Adrenal gland (tissue), 12 donors: ENCODE measurements around the gene ANKS1B. TPM values are rescaled to one million over a fixed set of nuclear protein-coding genes. Genes with fewer than 3 reads are reported as not detected.

Experiments used
- DNase-seq, 7 donors: peaks; one replicate each; pipeline ENCODE4 v3.0.0-alpha.2; 2019 to 2020
- H3K27ac ChIP-seq, 5 donors: fragments of 200-600 bp; sonication (generic) in 4 of 5; 1 replicate in 3 of 5; 2 replicates in 2 of 5; pipeline versions ENCODE4 v1.5.1 to v1.8.0; 2016 to 2020; ENCODE audit warnings: mild to moderate bottlenecking in 1 of 5
- H3K27me3 ChIP-seq: fragments of 200-600 bp; 2 replicates; pipeline ENCODE4 v1.8.0; 2021
- H3K36me3 ChIP-seq, 2 donors: fragments of 200-600 bp; replicated peaks in 1 of 2; 1 replicate in 1 of 2; 2 replicates in 1 of 2; pipeline versions ENCODE4 v1.5.1 to v1.8.0; 2018 to 2022
- H3K4me1 ChIP-seq, 2 donors: fragments of 200-600 bp; replicated peaks in 1 of 2; 1 replicate in 1 of 2; 2 replicates in 1 of 2; pipeline versions ENCODE4 v1.5.1 to v1.8.0; 2018 to 2021
- H3K4me3 ChIP-seq, 4 donors: fragments of 200-600 bp; sonication (generic) in 3 of 4; one replicate each; pipeline ENCODE4 v1.5.1; 2016 to 2018
- H3K9me3 ChIP-seq, 3 donors: fragments of 200-600 bp; sonication (generic) in 1 of 3; replicated peaks in 1 of 3; 1 replicate in 2 of 3; 2 replicates in 1 of 3; pipeline versions ENCODE4 v1.5.1 to v1.8.0; 2016 to 2021
- CTCF ChIP-seq, 6 experiments: fragments of 450-650 bp in 4 of 6; fragments of 200-600 bp in 2 of 6; sonication (generic) in 1 of 6; IDR thresholded peaks; 1 replicate in 5 of 6; 2 replicates in 1 of 6; pipeline versions ENCODE4 v1.5.1 to v1.8.0; 2016 to 2021; ENCODE audit warnings: antibody characterized with exemption in 6 of 6, mild to moderate bottlenecking in 2 of 6, moderate library complexity in 1 of 6
- POLR2A ChIP-seq, 2 donors: fragments of 450-650 bp; IDR thresholded peaks; one replicate each; pipeline ENCODE4 v1.6.1; 2017; ENCODE audit warnings: antibody characterized with exemption in 2 of 2, mild to moderate bottlenecking in 2 of 2, moderate library complexity in 1 of 2
- WGBS, 4 donors: extraction: QIAGEN DNeasy Blood & Tissue Kit in 2 of 4; methylation state at CpG; one replicate each; pipeline versions ENCODE4 v1.1.5 to v1.1.7; 2013 to 2017; 5-methylcytosine and 5-hydroxymethylcytosine counted together
- intact Hi-C, 2 donors: fragments of 100-400 bp; cut with DNase I; formaldehyde crosslinking; loops; one replicate each; pipeline versions ENCODE4 v1.14.1 to v1.15.0; 2022 to 2023
- polyA plus RNA-seq, 3 donors: library from polyadenylated mRNA; stranded (reverse); fragments of 200-250 nt in 2 of 3; fragments of 350-450 nt in 1 of 3; fragmentation: Illumina TruSeq in 1 of 3; extraction: RNeasy Lipid Tissue Mini Kit (QIAGEN cat#74804) in 1 of 3; gene quantifications; one replicate each; pipeline ENCODE4 v1.2.3, GENCODE V29; 2013 to 2014
- total RNA-seq, 9 donors: library from RNA; depleted of rRNA in 4 of 9; stranded (reverse); fragments of >200 nt in 4 of 9; fragments of 120-200 nt in 1 of 9; fragmentation: NEBNext Ultra II Directional in 1 of 9; extraction: Animal tissue kit (Norgen Biotek cat#: 25700) in 1 of 9; gene quantifications; one replicate each; pipeline versions ENCODE4 v1.1.0 to v1.2.4, GENCODE V29; 2013 to 2023
- donor health status: healthy with polysubstance abuse.
- donor health status: Bipolar disorder and iron deficiency.
- donor health status: DM: yes; HTN: yes; CAD: no.
- donor health status: DM: no; HTN: no; CAD: no.
- donor health status: DM: no; HTN: no; CAD: no.
- donor health status: DM: yes; HTN: yes; CAD: no.

ANKS1B gene
- total and polyA plus RNA-seq, 12 donors = 1.3 to 28.1 (median 8.0) TPM

GRCh38 chr12:98816720-98817119 is 1168.0 kb downstream of the ANKS1B start:
- Histone ChIP-seq H3K36me3 (no peaks in the 10 kb centered on the region), H3K27ac (no peak overlapping the region), H3K4me3 (no peak overlapping the region), H3K9me3 (no peaks in the 10 kb centered on the region), H3K27me3 (no peaks in the 10 kb centered on the region), H3K4me1 (no peaks in the 10 kb centered on the region)
- WGBS, 4 donors = 73 to 80% (median 78%) methylated on average over 4 of the region's 4 CpGs
- intact Hi-C loops = no loop called here
- no peak for DNase-seq
- TF ChIP-seq POLR2A (IDR thresholded peaks at IDR 0.05) (no peak), CTCF (IDR thresholded peaks at IDR 0.05) (no peak)

GRCh38 chr12:98814254-98814653 is 1170.5 kb downstream of the ANKS1B start:
- TF ChIP-seq POLR2A (IDR thresholded peaks at IDR 0.05) (no peak), CTCF (IDR thresholded peaks at IDR 0.05) (no peak)
- intact Hi-C loops = no loop called here
- Histone ChIP-seq H3K27me3 (no peaks in the 10 kb centered on the region), H3K4me3 (no peak overlapping the region), H3K4me1 (no peaks in the 10 kb centered on the region), H3K9me3 (no peaks in the 10 kb centered on the region), H3K36me3 (no peaks in the 10 kb centered on the region), H3K27ac (no peak overlapping the region)
- peak in 2 of 7 donors; percentile 22 to 37 for DNase-seq
- WGBS, 4 donors = 50 to 59% (median 54%) methylated on average over 6 of the region's 6 CpGs

DNA sequence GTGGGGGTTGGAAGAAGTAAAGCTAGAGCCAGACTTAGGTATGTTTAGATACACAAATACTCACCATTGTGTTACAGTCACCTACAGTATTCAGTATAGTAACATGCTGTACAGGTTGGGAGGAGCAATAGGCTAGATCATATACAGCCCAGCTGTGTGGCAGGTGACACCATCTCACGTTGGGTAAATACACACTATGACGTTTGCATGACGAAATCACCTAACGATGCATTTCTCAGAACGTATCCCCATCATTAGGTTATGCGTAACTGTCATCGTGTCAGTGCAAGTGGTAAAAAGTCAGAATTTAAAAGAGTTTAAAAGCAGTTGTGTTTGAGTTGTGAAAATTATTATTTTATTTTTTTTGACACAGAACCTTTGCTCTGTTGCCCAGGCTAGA is 1172.5 kb downstream of the ANKS1B start:
- no peaks in the 10 kb centered on the region for H3K9me3 ChIP-seq
- TF ChIP-seq CTCF (IDR thresholded peaks at IDR 0.05) (no peak), POLR2A (IDR thresholded peaks at IDR 0.05) (no peak)
- no peaks in the 10 kb centered on the region for H3K27me3 ChIP-seq
- intact Hi-C loops = no loop called here
- no peak overlapping the region for H3K4me3 ChIP-seq
- H3K4me1 ChIP-seq = no peaks in the 10 kb centered on the region
- no peak for DNase-seq
- no peaks in the 10 kb centered on the region for H3K36me3 ChIP-seq
- 82 to 91% (median 88%) methylated on average over 7 of the region's 7 CpGs for WGBS, 4 donors
- no peak overlapping the region for H3K27ac ChIP-seq

- no peaks in the 10 kb centered on the region for H3K27me3 ChIP-seq
- intact Hi-C loops = no loop called here
- WGBS, 4 donors = 35 to 47% (median 42%) methylated on average over 6 of the region's 6 CpGs
- no peaks in the 10 kb centered on the region for H3K36me3 ChIP-seq
- H3K9me3 ChIP-seq = no peaks in the 10 kb centered on the region
- DNase-seq = no peak
- H3K4me3 ChIP-seq = no peak overlapping the region
- H3K27ac ChIP-seq = no peak overlapping the region
- no peaks in the 10 kb centered on the region for H3K4me1 ChIP-seq
- no peak for TF ChIP-seq POLR2A (IDR thresholded peaks at IDR 0.05)
Observed at GRCh38 chr12:98808243-98808875, 1176.4 kb downstream of the ANKS1B start.

DNA sequence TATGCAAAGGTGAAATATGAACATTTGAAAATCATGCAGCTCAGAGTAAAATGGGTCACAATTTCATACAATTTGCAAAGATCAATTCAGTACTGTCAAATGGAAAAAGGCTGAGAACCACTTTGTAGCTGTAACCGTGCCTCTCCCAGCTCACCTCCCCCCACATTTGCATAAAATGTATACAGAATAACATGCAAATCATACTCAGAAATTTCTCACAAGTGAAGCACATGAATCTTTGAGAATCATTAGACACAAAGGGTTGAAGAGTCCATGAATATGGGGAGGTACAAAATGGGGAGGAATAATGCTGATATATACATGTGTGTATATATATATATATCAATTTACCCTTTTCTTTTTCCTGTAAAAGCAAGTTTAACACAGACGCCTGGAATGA is 1177.5 kb downstream of the ANKS1B start:
- H3K4me3 ChIP-seq = no peak overlapping the region
- H3K9me3 ChIP-seq = no peaks in the 10 kb centered on the region
- H3K4me1 ChIP-seq = no peaks in the 10 kb centered on the region
- H3K27ac ChIP-seq = no peak overlapping the region
- DNase-seq = no peak
- TF ChIP-seq POLR2A (IDR thresholded peaks at IDR 0.05) = no peak
- no peaks in the 10 kb centered on the region for H3K36me3 ChIP-seq
- intact Hi-C loops = no loop called here
- WGBS, 4 donors = 75 to 85% (median 77%) methylated on average over 2 of the region's 2 CpGs
- H3K27me3 ChIP-seq = no peaks in the 10 kb centered on the region
